Epithelial cell of proximal tubule (primary cell): ENCODE results near the gene IL22RA1. TPM values are rescaled to one million over a fixed set of nuclear protein-coding genes. Genes with fewer than 3 reads are reported as not detected.

Source experiments
- DNase-seq: peaks from one replicate; pipeline ENCODE4 v3.0.0-alpha.2; 2011; ENCODE audit warnings: low read depth
- H3K4me3 ChIP-seq: 2 replicates; pipeline ENCODE4 v1.5.1; 2011; ENCODE audit warnings: low read depth, mild to moderate bottlenecking, low read length
- total RNA-seq: library from RNA; depleted of rRNA; stranded (reverse); fragments of >200 nt; gene quantifications from 2 replicates; pipeline ENCODE4 v1.2.3, GENCODE V29; 2015
- TF ChIP-seq, protein P1 (sequence below): conservative IDR thresholded peaks from 2 replicates; pipeline ENCODE4 v1.5.1; 2012; ENCODE audit warnings: low read depth, mild to moderate bottlenecking, low read length

Gene IL22RA1
- total RNA-seq, 1 donor from 2014 or later: not detected

- DNase-seq: no peak
- no peak overlapping the region for H3K4me3 ChIP-seq
- TF ChIP-seq, protein P1, sequence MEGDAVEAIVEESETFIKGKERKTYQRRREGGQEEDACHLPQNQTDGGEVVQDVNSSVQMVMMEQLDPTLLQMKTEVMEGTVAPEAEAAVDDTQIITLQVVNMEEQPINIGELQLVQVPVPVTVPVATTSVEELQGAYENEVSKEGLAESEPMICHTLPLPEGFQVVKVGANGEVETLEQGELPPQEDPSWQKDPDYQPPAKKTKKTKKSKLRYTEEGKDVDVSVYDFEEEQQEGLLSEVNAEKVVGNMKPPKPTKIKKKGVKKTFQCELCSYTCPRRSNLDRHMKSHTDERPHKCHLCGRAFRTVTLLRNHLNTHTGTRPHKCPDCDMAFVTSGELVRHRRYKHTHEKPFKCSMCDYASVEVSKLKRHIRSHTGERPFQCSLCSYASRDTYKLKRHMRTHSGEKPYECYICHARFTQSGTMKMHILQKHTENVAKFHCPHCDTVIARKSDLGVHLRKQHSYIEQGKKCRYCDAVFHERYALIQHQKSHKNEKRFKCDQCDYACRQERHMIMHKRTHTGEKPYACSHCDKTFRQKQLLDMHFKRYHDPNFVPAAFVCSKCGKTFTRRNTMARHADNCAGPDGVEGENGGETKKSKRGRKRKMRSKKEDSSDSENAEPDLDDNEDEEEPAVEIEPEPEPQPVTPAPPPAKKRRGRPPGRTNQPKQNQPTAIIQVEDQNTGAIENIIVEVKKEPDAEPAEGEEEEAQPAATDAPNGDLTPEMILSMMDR: no peak
These were observed 21.5 kb downstream of the IL22RA1 start for GRCh38 chr1:24121406-24121805.

- no peak overlapping the region for H3K4me3 ChIP-seq
- TF ChIP-seq, protein P1: no peak
- no peak for DNase-seq
These were observed 22.0 kb downstream of the IL22RA1 start for GRCh38 chr1:24120965-24121364.

- TF ChIP-seq, protein P1: no peak
- H3K4me3 ChIP-seq: no peak overlapping the region
- DNase-seq: peak; percentile 83
These were observed 22.8 kb downstream of the IL22RA1 start for GRCh38 chr1:24119859-24120756.

DNA sequence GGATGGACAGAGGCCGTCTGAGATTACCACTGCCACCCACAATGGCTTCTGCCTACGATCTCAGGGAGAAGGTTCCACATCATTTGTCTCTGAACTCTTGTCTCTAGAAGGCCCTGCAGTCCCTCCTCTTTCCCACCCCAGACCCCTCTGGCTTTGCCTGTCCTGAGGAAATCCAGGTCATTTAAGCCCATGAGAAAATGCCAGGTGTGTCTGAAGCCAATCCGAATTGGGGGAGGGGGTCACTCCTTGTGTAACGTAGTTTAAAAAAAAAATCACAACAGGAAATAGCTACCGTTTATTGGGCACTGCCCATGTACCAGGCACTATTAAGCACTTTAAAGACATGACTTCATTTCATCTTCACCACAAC, 23.5 kb downstream of the IL22RA1 start:
- TF ChIP-seq, protein P1: no peak
- no peak for DNase-seq
- no peak overlapping the region for H3K4me3 ChIP-seq

GRCh38 chr1:24118410-24119242, 24.3 kb downstream of the IL22RA1 start:
- no peak for DNase-seq
- TF ChIP-seq, protein P1: no peak
- H3K4me3 ChIP-seq: no peak overlapping the region

DNA sequence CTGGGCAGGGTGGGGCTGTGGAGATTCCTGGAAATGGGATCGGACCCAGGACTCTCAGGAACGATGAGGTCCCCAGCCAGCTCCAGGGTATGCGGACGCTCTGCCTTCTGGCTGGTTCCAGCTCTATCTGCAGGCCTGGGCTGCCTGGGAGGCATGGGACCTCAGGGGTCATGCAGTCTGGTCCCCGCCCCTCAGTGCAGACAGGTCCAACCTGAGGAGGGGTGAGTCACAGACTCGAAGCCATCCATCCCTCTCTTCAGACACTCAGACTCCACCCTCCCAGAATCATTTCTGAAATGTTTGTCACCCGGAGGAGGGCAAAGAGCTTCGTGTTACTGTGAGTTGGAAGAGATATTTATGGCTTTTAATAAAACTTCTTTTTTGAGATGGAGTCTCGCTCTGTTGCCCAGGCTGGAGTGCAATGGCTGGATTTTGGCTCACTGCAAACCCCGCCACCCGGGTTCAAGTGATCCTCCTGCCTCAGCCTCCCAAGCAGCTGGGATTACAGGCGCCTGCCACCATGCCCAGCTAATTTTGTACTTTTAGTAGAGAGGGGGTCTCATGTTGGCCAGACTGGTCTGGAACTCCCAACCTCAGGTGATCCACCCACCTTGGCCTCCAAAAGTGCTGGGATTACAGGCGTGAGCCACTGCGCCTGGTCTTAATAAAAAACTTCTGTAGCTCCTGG, 25.1 kb downstream of the IL22RA1 start:
- TF ChIP-seq, protein P1: no peak
- H3K4me3 ChIP-seq: no peak overlapping the region
- DNase-seq: no peak
